ENCODE results near the gene STARD6. TPM values are rescaled to one million over a fixed set of nuclear protein-coding genes. Genes with fewer than 3 reads are reported as not detected.

Gene STARD6
- total RNA-seq (2021), result 0.23 TPM in 1 of 3 replicates, not detected in the others
- percentile 29 among the genes with signal in this experiment for Bru-seq, nascent RNA
- long read RNA-seq, experiment 1, partial matches to known transcripts, result 0 of 1 reads
- long read RNA-seq, experiment 1, other reads (novel, unspliced or antisense), result 1 of 1 reads
- long read RNA-seq, experiment 2, result 0 reads
- long read RNA-seq, experiment 3, result 0 reads

GRCh38 chr18:54357660-54358494, at the start of gene STARD6, which contains the start of gene C18orf54:
Gene STARD6 (minus strand): TSS chr18:54357858. CDS start chr18:54354573, 3,285 bp downstream.
Gene C18orf54 (plus strand): TSS chr18:54357906. CDS start chr18:54360573, 2,667 bp downstream.
- ChIA-PET CTCF (interaction anchor here (0.6 to 2.8 kb wide), 25 partner anchors 10 to 255 kb away, joined by 3 to 21 read pairs (median 4); partner anchors contain the start of genes MBD2 and POLI), POLR2A (interaction anchor here (0.5 to 1.4 kb wide), 4 partner anchors 10 to 111 kb away, joined by 3 to 13 read pairs (median 3); partner anchors contain the start of gene POLI)
- Mint-ChIP-seq H3K4me1 (peaks cover 17% of the 10 kb centered on the region), H3K27me3 (ENCODE audit: low read depth) (no peaks in the 10 kb centered on the region), H3K9me3 (no peaks in the 10 kb centered on the region), H3K36me3 (peaks cover 22% of the 10 kb centered on the region), H3K27ac (peak within 1 kb of the TSS; percentile 99), H3K4me3 (peak within 1 kb of the TSS; percentile 100)
- DNase-seq (ENCODE audit: low spot score) (peak; percentile 92), ATAC-seq (peak; percentile 89)
- TF ChIP-seq ZBTB21 (CRISPR knock-in tag; IDR thresholded peaks at IDR 0.05; ENCODE audit: borderline replicate concordance) (peak; percentile 79; the same call in 1 of the 2 replicates), GTF2I (CRISPR knock-in tag; conservative IDR thresholded peaks at IDR 0.05) (no peak), SP1 (CRISPR knock-in tag; conservative IDR thresholded peaks at IDR 0.05) (peak; percentile 24; the same call in 1 of the 2 replicates), USF1 (CRISPR knock-in tag; IDR thresholded peaks at IDR 0.05) (peak; percentile 25; the same call in 1 of the 2 replicates), HMGXB4 (CRISPR knock-in tag; IDR thresholded peaks at IDR 0.05) (peak; percentile 71; the same call in 1 of the 2 replicates), E2F5 (CRISPR knock-in tag; IDR thresholded peaks at IDR 0.05) (peak; percentile 53; the same call in 1 of the 2 replicates), KAT7 (CRISPR knock-in tag; IDR thresholded peaks at IDR 0.05; ENCODE audit: borderline replicate concordance) (0 out of 2 replicates have a peak, but pooled peaks have one; percentile 62), FOXP1 (CRISPR knock-in tag; IDR thresholded peaks at IDR 0.05; ENCODE audit: borderline replicate concordance) (peak; percentile 49; the same call in 1 of the 2 replicates), CBFB (CRISPR knock-in tag; IDR thresholded peaks at IDR 0.05; ENCODE audit: low read depth) (peak; percentile 87; the same call in 1 of the 2 replicates), AFF4 (CRISPR knock-in tag; IDR thresholded peaks at IDR 0.05; ENCODE audit: borderline replicate concordance) (peak; percentile 85; the same call in 1 of the 2 replicates), E2F4 (CRISPR knock-in tag; IDR thresholded peaks at IDR 0.05; ENCODE audit: borderline replicate concordance, low read depth) (peak; percentile 82; the same call in 1 of the 2 replicates), PRDM15 (CRISPR knock-in tag; IDR thresholded peaks at IDR 0.05) (peak; percentile 37; the same call in 1 of the 2 replicates), MLX (CRISPR knock-in tag; IDR thresholded peaks at IDR 0.05) (no peak), E2F1 (CRISPR knock-in tag; IDR thresholded peaks at IDR 0.05) (peak; percentile 73; the same call in 1 of the 2 replicates), ZNF425 (CRISPR knock-in tag; conservative IDR thresholded peaks at IDR 0.05) (no peak)
